ENCODE results near the gene CUEDC1.

- TF ChIP-seq CTCF (IDR thresholded peaks at IDR 0.05; ENCODE audit: borderline replicate concordance, extremely low read depth, low read length, poor library complexity, severe bottlenecking) (peak; percentile 98), EZH2 (IDR thresholded peaks at IDR 0.05; ENCODE audit: borderline replicate concordance, low read depth, low read length, severe bottlenecking) (no peak)
Observed at GRCh38 chr17:57833179-57833939, 121.9 kb downstream of the CUEDC1 start.

Measured in DND-41 (cell line).